Prostate gland (tissue), 2 donors: ENCODE data around the gene CHSY1.

Source experiments
- CTCF ChIP-seq, 4 experiments: fragments of 200-600 bp in 2 of 4; fragments of 450-650 bp in 2 of 4; sonication (generic) in 2 of 4; IDR thresholded peaks; 1 replicate in 3 of 4; 2 replicates in 1 of 4; pipeline ENCODE4 v1.5.1; 2016 to 2019; ENCODE audit warnings: antibody characterized with exemption in 4 of 4, mild to moderate bottlenecking in 2 of 4, moderate library complexity in 2 of 4
- POLR2A ChIP-seq: fragments of 450-650 bp; IDR thresholded peaks from one replicate; pipeline ENCODE4 v1.6.1; 2016; ENCODE audit warnings: antibody characterized with exemption, mild to moderate bottlenecking

GRCh38 chr15:101178931-101179330 is 72.9 kb downstream of the CHSY1 start:
- no peak for TF ChIP-seq CTCF (IDR thresholded peaks at IDR 0.05)
- TF ChIP-seq POLR2A: no peak
